Measurements from ENCODE around the gene DUSP5.

Gene DUSP5

GRCh38 chr10:110510086-110510485 is 12.4 kb downstream of the DUSP5 start:
- Histone ChIP-seq H3K14ac (ENCODE audit: low read length) (no peak overlapping the region), H4K8ac (ENCODE audit: low read depth, low read length) (no peak overlapping the region), H2BK5ac (ENCODE audit: low read length) (no peak overlapping the region), H3K9me3 (replicated peaks in 1 of 2; ENCODE audit: control insufficient read depth in 2 of 2, insufficient read depth in 1 of 2, low read depth in 1 of 2, low read length in 2 of 2) (no peaks in the 10 kb centered on the region), H3K36me3 (replicated peaks in 1 of 2; ENCODE audit: control insufficient read depth in 2 of 2, insufficient read depth in 2 of 2, low read length in 2 of 2) (peaks cover 0 to 21% of the 10 kb centered on the region in 2 donors), H2BK120ac (ENCODE audit: low read depth, low read length) (no peak overlapping the region), H2BK12ac (ENCODE audit: low read length) (no peak overlapping the region), H3K27me3 (ENCODE audit: control insufficient read depth in 3 of 3, insufficient read depth in 3 of 3, low read depth in 1 of 3, low read length in 3 of 3) (no peaks in the 10 kb centered on the region), H3K4me2 (ENCODE audit: insufficient read depth, low read length, poor library complexity, severe bottlenecking) (no peak overlapping the region), H3K27ac (replicated peaks; ENCODE audit: low read length) (no peak overlapping the region), H3K23ac (ENCODE audit: low read depth, low read length, poor library complexity) (no peak overlapping the region), H4K91ac (ENCODE audit: low read depth, low read length, poor library complexity) (no peak overlapping the region), H3K4me1 (ENCODE audit: control insufficient read depth in 2 of 2, insufficient read depth in 1 of 2, low read depth in 1 of 2, low read length in 2 of 2) (peaks cover 0 to 8% of the 10 kb centered on the region in 2 donors), H3K4ac (ENCODE audit: low read length) (no peak overlapping the region), H2AFZ (ENCODE audit: low read length) (no peak overlapping the region), H3K18ac (ENCODE audit: low read length) (no peak overlapping the region), H3K79me1 (ENCODE audit: low read depth, low read length) (no peaks in the 10 kb centered on the region), H2BK15ac (ENCODE audit: low read length) (no peak overlapping the region), H3K9ac (ENCODE audit: low read depth, low read length, poor library complexity) (no peak overlapping the region), H3K4me3 (ENCODE audit: low read length in 2 of 2) (no peak overlapping the region), H2AK5ac (ENCODE audit: low read depth, low read length) (no peak overlapping the region)
- WGBS, 2 donors (ENCODE audit: extremely low coverage in 2 of 2, insufficient read length in 2 of 2, insufficient replicate concordance in 1 of 2) = no CpG with 5 or more reads among the region's 9 CpGs
- no peak for DNase-seq (ENCODE audit: low spot score)

DNA sequence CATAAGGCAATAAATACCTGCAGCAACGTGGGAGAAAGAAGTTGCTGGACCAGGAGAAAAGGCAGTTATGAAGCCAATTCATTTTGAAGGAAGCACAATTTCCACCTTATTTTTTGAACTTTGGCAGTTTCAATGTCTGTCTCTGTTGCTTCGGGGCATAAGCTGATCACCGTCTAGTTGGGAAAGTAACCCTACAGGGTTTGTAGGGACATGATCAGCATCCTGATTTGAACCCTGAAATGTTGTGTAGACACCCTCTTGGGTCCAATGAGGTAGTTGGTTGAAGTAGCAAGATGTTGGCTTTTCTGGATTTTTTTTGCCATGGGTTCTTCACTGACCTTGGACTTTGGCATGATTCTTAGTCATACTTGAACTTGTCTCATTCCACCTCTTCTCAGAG is 13.0 kb downstream of the DUSP5 start:
- peaks cover 0 to 21% of the 10 kb centered on the region in 2 donors for H3K36me3 ChIP-seq (replicated peaks in 1 of 2; ENCODE audit: control insufficient read depth in 2 of 2, insufficient read depth in 2 of 2, low read length in 2 of 2)

GRCh38 chr10:110511734-110512449 is 14.2 kb downstream of the DUSP5 start:
- Histone ChIP-seq H2BK15ac (ENCODE audit: low read length) (no peak overlapping the region), H3K9me3 (replicated peaks in 1 of 2; ENCODE audit: control insufficient read depth in 2 of 2, insufficient read depth in 1 of 2, low read depth in 1 of 2, low read length in 2 of 2) (no peaks in the 10 kb centered on the region), H3K4ac (ENCODE audit: low read length) (no peak overlapping the region), H2BK5ac (ENCODE audit: low read length) (no peak overlapping the region), H4K8ac (ENCODE audit: low read depth, low read length) (no peak overlapping the region), H2BK120ac (ENCODE audit: low read depth, low read length) (no peak overlapping the region), H2AK5ac (ENCODE audit: low read depth, low read length) (no peak overlapping the region), H3K14ac (ENCODE audit: low read length) (no peak overlapping the region), H3K27me3 (ENCODE audit: control insufficient read depth in 3 of 3, insufficient read depth in 3 of 3, low read depth in 1 of 3, low read length in 3 of 3) (no peaks in the 10 kb centered on the region), H2BK12ac (ENCODE audit: low read length) (no peak overlapping the region), H3K27ac (replicated peaks; ENCODE audit: low read length) (no peak overlapping the region), H2AFZ (ENCODE audit: low read length) (no peak overlapping the region), H3K4me1 (ENCODE audit: control insufficient read depth in 2 of 2, insufficient read depth in 1 of 2, low read depth in 1 of 2, low read length in 2 of 2) (peaks cover 0 to 8% of the 10 kb centered on the region in 2 donors), H3K36me3 (replicated peaks in 1 of 2; ENCODE audit: control insufficient read depth in 2 of 2, insufficient read depth in 2 of 2, low read length in 2 of 2) (peaks cover 0 to 20% of the 10 kb centered on the region in 2 donors), H3K4me2 (ENCODE audit: insufficient read depth, low read length, poor library complexity, severe bottlenecking) (no peak overlapping the region), H4K91ac (ENCODE audit: low read depth, low read length, poor library complexity) (no peak overlapping the region), H3K23ac (ENCODE audit: low read depth, low read length, poor library complexity) (no peak overlapping the region), H3K18ac (ENCODE audit: low read length) (no peak overlapping the region), H3K4me3 (ENCODE audit: low read length in 2 of 2) (no peak overlapping the region), H3K9ac (ENCODE audit: low read depth, low read length, poor library complexity) (no peak overlapping the region), H3K79me1 (ENCODE audit: low read depth, low read length) (no peaks in the 10 kb centered on the region)
- WGBS, 2 donors (ENCODE audit: extremely low coverage in 2 of 2, insufficient read length in 2 of 2, insufficient replicate concordance in 1 of 2) = no CpG with 5 or more reads among the region's 6 CpGs
- no peak for DNase-seq (ENCODE audit: low spot score)

More for the DNA sequence above, 13.0 kb downstream of the DUSP5 start:
- H3K79me1 ChIP-seq (ENCODE audit: low read depth, low read length) = no peaks in the 10 kb centered on the region
- H3K18ac ChIP-seq (ENCODE audit: low read length) = no peak overlapping the region
- no peak overlapping the region for H3K4me3 ChIP-seq (ENCODE audit: low read length in 2 of 2)
- H3K23ac ChIP-seq (ENCODE audit: low read depth, low read length, poor library complexity) = no peak overlapping the region
- no peak overlapping the region for H2AFZ ChIP-seq (ENCODE audit: low read length)
- no peak overlapping the region for H4K8ac ChIP-seq (ENCODE audit: low read depth, low read length)
- DNase-seq (ENCODE audit: low spot score) = no peak
- peaks cover 0 to 8% of the 10 kb centered on the region in 2 donors for H3K4me1 ChIP-seq (ENCODE audit: control insufficient read depth in 2 of 2, insufficient read depth in 1 of 2, low read depth in 1 of 2, low read length in 2 of 2)
- H2BK120ac ChIP-seq (ENCODE audit: low read depth, low read length) = no peak overlapping the region
- H3K27me3 ChIP-seq (ENCODE audit: control insufficient read depth in 3 of 3, insufficient read depth in 3 of 3, low read depth in 1 of 3, low read length in 3 of 3) = no peaks in the 10 kb centered on the region
- no peak overlapping the region for H4K91ac ChIP-seq (ENCODE audit: low read depth, low read length, poor library complexity)
- H3K4ac ChIP-seq (ENCODE audit: low read length) = no peak overlapping the region
- no peak overlapping the region for H3K27ac ChIP-seq (replicated peaks; ENCODE audit: low read length)
- H3K14ac ChIP-seq (ENCODE audit: low read length) = no peak overlapping the region
- H2BK12ac ChIP-seq (ENCODE audit: low read length) = no peak overlapping the region
- H2AK5ac ChIP-seq (ENCODE audit: low read depth, low read length) = no peak overlapping the region
- no peak overlapping the region for H3K4me2 ChIP-seq (ENCODE audit: insufficient read depth, low read length, poor library complexity, severe bottlenecking)
- no peak overlapping the region for H2BK5ac ChIP-seq (ENCODE audit: low read length)
- H3K9ac ChIP-seq (ENCODE audit: low read depth, low read length, poor library complexity) = no peak overlapping the region
- no CpG with 5 or more reads among the region's 3 CpGs for WGBS, 2 donors (ENCODE audit: extremely low coverage in 2 of 2, insufficient read length in 2 of 2, insufficient replicate concordance in 1 of 2)
- H3K9me3 ChIP-seq (replicated peaks in 1 of 2; ENCODE audit: control insufficient read depth in 2 of 2, insufficient read depth in 1 of 2, low read depth in 1 of 2, low read length in 2 of 2) = no peaks in the 10 kb centered on the region
- H2BK15ac ChIP-seq (ENCODE audit: low read length) = no peak overlapping the region

DNA sequence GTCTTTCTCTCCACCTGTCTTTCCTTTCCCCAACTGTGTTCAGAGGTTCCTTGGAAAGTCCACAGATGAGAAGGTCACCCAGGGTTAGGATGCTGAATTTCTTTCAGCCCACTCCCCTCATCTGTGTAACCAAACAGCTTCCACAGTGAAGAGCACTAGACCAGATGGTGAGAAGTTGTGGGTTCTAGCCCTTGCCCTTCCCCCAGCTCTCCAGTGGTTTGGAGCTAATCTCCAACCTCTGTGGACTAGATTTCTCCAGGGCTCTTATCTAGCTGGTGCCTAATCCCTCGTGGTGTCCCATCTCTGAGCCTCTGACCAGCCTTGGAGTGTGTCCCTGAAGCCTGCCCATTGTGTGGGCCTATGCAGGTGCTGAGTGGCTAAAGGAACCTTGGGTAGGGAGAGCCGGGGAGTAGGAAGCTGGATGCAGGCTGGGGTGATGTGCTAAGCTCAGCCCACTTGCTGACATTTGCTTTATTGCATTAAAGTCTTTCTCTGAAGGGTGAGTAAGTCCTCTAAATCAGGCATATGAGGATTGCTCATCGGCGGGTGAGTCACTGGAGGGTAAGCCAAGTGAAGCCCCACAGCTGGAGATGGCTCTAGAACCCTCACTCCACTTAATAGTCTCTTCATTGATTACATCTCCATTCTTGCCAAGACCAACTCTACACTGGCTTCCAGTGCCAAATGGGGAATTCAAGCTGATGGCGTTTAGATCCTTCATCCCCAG is 14.9 kb downstream of the DUSP5 start:
- WGBS, 2 donors (ENCODE audit: extremely low coverage in 2 of 2, insufficient read length in 2 of 2, insufficient replicate concordance in 1 of 2) = no CpG with 5 or more reads among the region's 5 CpGs
- Histone ChIP-seq H3K79me1 (ENCODE audit: low read depth, low read length) (no peaks in the 10 kb centered on the region), H4K91ac (ENCODE audit: low read depth, low read length, poor library complexity) (no peak overlapping the region), H3K27me3 (ENCODE audit: control insufficient read depth in 3 of 3, insufficient read depth in 3 of 3, low read depth in 1 of 3, low read length in 3 of 3) (no peaks in the 10 kb centered on the region), H2BK120ac (ENCODE audit: low read depth, low read length) (no peak overlapping the region), H3K4me1 (ENCODE audit: control insufficient read depth in 2 of 2, insufficient read depth in 1 of 2, low read depth in 1 of 2, low read length in 2 of 2) (peaks cover 0 to 8% of the 10 kb centered on the region in 2 donors), H3K4ac (ENCODE audit: low read length) (no peak overlapping the region), H3K4me3 (ENCODE audit: low read length in 2 of 2) (no peak overlapping the region), H3K18ac (ENCODE audit: low read length) (no peak overlapping the region), H3K23ac (ENCODE audit: low read depth, low read length, poor library complexity) (no peak overlapping the region), H2AK5ac (ENCODE audit: low read depth, low read length) (no peak overlapping the region), H2BK12ac (ENCODE audit: low read length) (no peak overlapping the region), H4K8ac (ENCODE audit: low read depth, low read length) (no peak overlapping the region), H2BK15ac (ENCODE audit: low read length) (no peak overlapping the region), H3K36me3 (replicated peaks in 1 of 2; ENCODE audit: control insufficient read depth in 2 of 2, insufficient read depth in 2 of 2, low read length in 2 of 2) (peaks cover 0 to 13% of the 10 kb centered on the region in 2 donors), H3K4me2 (ENCODE audit: insufficient read depth, low read length, poor library complexity, severe bottlenecking) (no peak overlapping the region), H3K9ac (ENCODE audit: low read depth, low read length, poor library complexity) (no peak overlapping the region), H3K14ac (ENCODE audit: low read length) (no peak overlapping the region), H3K9me3 (replicated peaks in 1 of 2; ENCODE audit: control insufficient read depth in 2 of 2, insufficient read depth in 1 of 2, low read depth in 1 of 2, low read length in 2 of 2) (no peaks in the 10 kb centered on the region), H3K27ac (replicated peaks; ENCODE audit: low read length) (no peak overlapping the region), H2AFZ (ENCODE audit: low read length) (no peak overlapping the region), H2BK5ac (ENCODE audit: low read length) (no peak overlapping the region)
- no peak for DNase-seq (ENCODE audit: low spot score)
